CD4-positive, alpha-beta T cell treated with Interleukin-15 for 4 hours (primary cell): ENCODE data around the gene C11orf42.

Source experiments
- DNase-seq: peaks from one replicate; pipeline ENCODE4 v3.0.0-alpha.2; 2020; ENCODE audit warnings: low spot score

C11orf42 gene

DNA sequence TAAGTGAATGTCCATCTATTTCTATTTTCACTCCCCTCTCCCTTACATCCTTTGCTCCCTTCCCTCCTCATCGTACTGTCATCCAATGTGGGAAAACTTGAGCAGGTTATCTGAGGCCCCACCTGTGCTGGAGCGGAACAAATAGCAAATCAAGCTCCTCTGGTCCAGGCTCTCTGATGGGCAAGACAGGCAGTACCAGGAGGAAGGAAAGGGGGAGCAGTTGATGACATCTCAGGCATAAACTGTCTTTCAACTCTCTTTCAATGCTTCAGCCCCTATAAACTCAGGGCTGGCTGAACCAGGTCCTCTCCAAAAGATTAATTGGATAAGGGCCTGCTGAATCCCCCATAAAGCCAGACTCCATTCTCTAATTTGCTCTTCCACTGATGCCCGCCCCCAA, 52.8 kb downstream of the C11orf42 start:
- no peak for DNase-seq

- no peak for DNase-seq
These were observed 53.3 kb downstream of the C11orf42 start for GRCh38 chr11:6258571-6259081.

DNA sequence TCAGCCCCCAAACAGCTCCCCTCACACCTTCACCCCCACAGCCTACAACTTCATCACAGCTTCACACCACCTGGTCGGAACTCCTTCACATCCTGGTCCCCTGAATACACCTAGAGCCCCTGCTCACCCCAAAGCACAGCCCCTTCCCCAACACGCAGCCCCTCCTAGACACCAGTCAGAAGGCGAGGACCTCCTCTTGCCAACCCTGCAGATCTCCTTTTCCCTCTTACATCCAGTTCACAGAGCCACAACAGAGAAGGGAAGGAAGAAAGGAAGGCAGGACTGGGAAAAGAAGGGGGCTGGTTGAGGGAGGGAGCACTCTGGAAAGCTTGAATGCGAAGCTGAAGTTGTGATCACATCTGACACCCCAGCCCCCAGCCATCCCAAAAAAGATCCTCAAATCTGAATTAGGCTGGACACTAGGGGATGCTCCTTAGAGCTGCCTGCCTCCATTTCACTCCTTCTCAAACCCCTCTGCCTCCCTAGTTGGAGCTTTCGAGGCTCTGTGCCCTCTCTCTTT, 54.9 kb downstream of the C11orf42 start:
- DNase-seq: no peak
